Vagina (tissue), 2 donors: ENCODE data around the gene SEPTIN2. TPM values are rescaled to one million over a fixed set of nuclear protein-coding genes. Genes with fewer than 3 reads are reported as not detected.

Experiments used
- DNase-seq, 2 donors: peaks; one replicate each; pipeline ENCODE4 v3.0.0-alpha.2; 2017; ENCODE audit errors: extremely low spot score in 2 of 2
- H3K27ac ChIP-seq: fragments of 200-600 bp; sonication (generic); one replicate; pipeline ENCODE4 v1.5.1; 2019
- H3K27me3 ChIP-seq: fragments of 200-600 bp; sonication (generic); one replicate; pipeline ENCODE4 v1.5.1; 2019
- H3K36me3 ChIP-seq, 2 donors: fragments of 200-600 bp; sonication (generic); one replicate each; pipeline ENCODE4 v1.5.1; 2017 to 2019
- H3K4me1 ChIP-seq: fragments of 200-600 bp; sonication (generic); one replicate; pipeline ENCODE4 v1.5.1; 2019
- H3K4me3 ChIP-seq, 2 donors: fragments of 200-600 bp; sonication (generic); 1 replicate in 1 of 2; 2 replicates in 1 of 2; pipeline ENCODE4 v1.5.1; 2016 to 2019
- H3K9me3 ChIP-seq: fragments of 200-600 bp; sonication (generic); one replicate; pipeline ENCODE4 v1.5.1; 2019
- CTCF ChIP-seq, 3 experiments: fragments of 450-650 bp in 2 of 3; fragments of 200-600 bp in 1 of 3; sonication (generic) in 1 of 3; IDR thresholded peaks; one replicate each; pipeline ENCODE4 v1.5.1; 2017 to 2019; ENCODE audit warnings: antibody characterized with exemption in 3 of 3, mild to moderate bottlenecking in 2 of 3, moderate library complexity in 2 of 3
- POLR2A ChIP-seq, 2 donors: fragments of 450-650 bp; IDR thresholded peaks; one replicate each; pipeline ENCODE4 v1.6.1; 2017; ENCODE audit warnings: antibody characterized with exemption in 2 of 2, mild to moderate bottlenecking in 2 of 2, moderate library complexity in 2 of 2
- POLR2AphosphoS5 ChIP-seq, 2 donors: sonication (generic); formaldehyde crosslinking; IDR thresholded peaks; one replicate each; pipeline ENCODE4 v1.9.0; 2017; ENCODE audit warnings: antibody characterized with exemption in 2 of 2, mild to moderate bottlenecking in 2 of 2, low read depth in 1 of 2; ENCODE audit not compliant: insufficient read depth in 1 of 2
- intact Hi-C: fragments of 100-400 bp; cut with DNase I; formaldehyde crosslinking; loops from one replicate; pipeline ENCODE4 v1.15.1; 2023
- total RNA-seq: library from RNA; depleted of rRNA; stranded (reverse); fragments of >200 nt; gene quantifications from one replicate; pipeline ENCODE4 v1.2.3, GENCODE V29; 2016

SEPTIN2 gene
- total RNA-seq, 1 donor from 2014 or later, result 198 TPM

DNA sequence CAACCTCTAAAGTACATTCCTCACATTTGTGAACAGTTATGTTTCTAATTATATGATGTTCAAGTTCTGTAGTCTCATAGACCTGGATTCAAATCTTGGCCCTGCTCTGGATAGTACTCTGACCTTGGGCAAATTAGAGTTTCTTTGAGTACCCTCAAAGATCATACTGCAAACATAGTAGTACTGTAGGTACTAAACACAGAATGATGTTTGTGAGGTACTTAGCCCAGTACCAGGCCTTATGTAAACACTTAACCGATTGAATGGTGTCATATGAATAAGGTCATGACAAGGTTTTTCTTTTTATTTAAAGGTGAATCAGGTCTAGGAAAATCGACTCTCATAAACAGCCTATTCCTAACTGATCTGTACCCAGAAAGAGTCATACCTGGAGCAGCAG lies 19.1 kb downstream of the SEPTIN2 start:
- Histone ChIP-seq H3K27ac (no peak overlapping the region), H3K9me3 (no peaks in the 10 kb centered on the region), H3K36me3 (peaks cover 0 to 50% of the 10 kb centered on the region in 2 donors), H3K27me3 (no peaks in the 10 kb centered on the region), H3K4me1 (no peaks in the 10 kb centered on the region), H3K4me3 (no peak overlapping the region)
- intact Hi-C loops, result no loop called here
- no peak for DNase-seq
- no peak for TF ChIP-seq POLR2AphosphoS5 (IDR thresholded peaks at IDR 0.05; ENCODE audit: insufficient read depth in 1 of 2, low read depth in 1 of 2)
- no peak for TF ChIP-seq POLR2A (IDR thresholded peaks at IDR 0.05)
- TF ChIP-seq CTCF (IDR thresholded peaks at IDR 0.05), result no peak

- Histone ChIP-seq H3K9me3 (no peaks in the 10 kb centered on the region), H3K36me3 (peaks cover 0 to 71% of the 10 kb centered on the region in 2 donors), H3K4me1 (peaks cover 6% of the 10 kb centered on the region), H3K27me3 (no peaks in the 10 kb centered on the region), H3K4me3 (no peak overlapping the region), H3K27ac (no peak overlapping the region)
- intact Hi-C loops, result no loop called here
- no peak for TF ChIP-seq POLR2AphosphoS5 (IDR thresholded peaks at IDR 0.05; ENCODE audit: insufficient read depth in 1 of 2, low read depth in 1 of 2)
- no peak for TF ChIP-seq CTCF (IDR thresholded peaks at IDR 0.05)
- TF ChIP-seq POLR2A (IDR thresholded peaks at IDR 0.05), result no peak
- no peak for DNase-seq
These were observed 24.3 kb downstream of the SEPTIN2 start for GRCh38 chr2:241339839-241340630.

DNA sequence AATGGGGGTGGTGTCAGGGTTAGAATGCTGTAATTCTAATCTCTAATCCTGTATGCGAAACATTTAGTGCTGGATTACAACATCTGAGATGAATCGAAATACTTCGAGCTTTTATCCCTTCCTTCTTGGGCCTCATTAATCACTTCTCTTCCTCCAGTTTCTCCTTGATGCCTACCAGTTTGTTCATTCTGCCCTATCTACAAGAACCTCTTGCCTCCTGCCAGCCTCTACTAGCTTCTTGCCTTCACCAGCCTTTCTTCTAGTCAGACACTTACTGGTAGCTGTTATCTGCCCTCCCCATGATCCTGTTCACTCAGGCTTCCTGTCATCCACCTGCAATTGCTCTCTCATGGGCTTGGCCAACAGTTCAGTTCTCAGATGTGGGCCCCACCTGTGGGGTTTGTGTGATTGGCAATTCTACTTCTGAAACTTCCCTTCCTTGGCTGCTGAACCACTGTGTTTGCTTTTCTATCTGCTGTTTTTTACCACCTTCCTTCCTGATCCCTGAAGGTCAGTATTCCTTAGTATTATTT lies 25.0 kb downstream of the SEPTIN2 start:
- Histone ChIP-seq H3K9me3 (no peaks in the 10 kb centered on the region), H3K27me3 (no peaks in the 10 kb centered on the region), H3K27ac (no peak overlapping the region), H3K4me3 (no peak overlapping the region), H3K4me1 (peaks cover 6% of the 10 kb centered on the region), H3K36me3 (peaks cover 0 to 70% of the 10 kb centered on the region in 2 donors)
- DNase-seq, result no peak
- no peak for TF ChIP-seq POLR2A (IDR thresholded peaks at IDR 0.05)
- no peak for TF ChIP-seq CTCF (IDR thresholded peaks at IDR 0.05)
- TF ChIP-seq POLR2AphosphoS5 (IDR thresholded peaks at IDR 0.05; ENCODE audit: insufficient read depth in 1 of 2, low read depth in 1 of 2), result no peak
- intact Hi-C loops, result no loop called here

GRCh38 chr2:241344925-241345651 lies 29.4 kb downstream of the SEPTIN2 start:
- Histone ChIP-seq H3K4me1 (peaks cover 6% of the 10 kb centered on the region), H3K36me3 (peaks cover 2 to 75% of the 10 kb centered on the region in 2 donors), H3K27me3 (no peaks in the 10 kb centered on the region), H3K27ac (no peak overlapping the region), H3K4me3 (no peak overlapping the region), H3K9me3 (no peaks in the 10 kb centered on the region)
- no peak for TF ChIP-seq POLR2A (IDR thresholded peaks at IDR 0.05)
- no peak for TF ChIP-seq CTCF (IDR thresholded peaks at IDR 0.05)
- no peak for TF ChIP-seq POLR2AphosphoS5 (IDR thresholded peaks at IDR 0.05; ENCODE audit: insufficient read depth in 1 of 2, low read depth in 1 of 2)
- intact Hi-C loops, result no loop called here
- DNase-seq, result no peak
